Prostate gland (tissue), 2 donors: ENCODE data around the gene BUD23. TPM values are rescaled to one million over a fixed set of nuclear protein-coding genes. Genes with fewer than 3 reads are reported as not detected.

Source experiments
- DNase-seq: peaks from one replicate; pipeline ENCODE4 v3.0.0-alpha.2; 2019; ENCODE audit warnings: low spot score
- H3K27ac ChIP-seq, 2 donors: fragments of 200-600 bp; sonication (generic); 2 replicates each; pipeline ENCODE4 v1.5.1; 2017 to 2019
- H3K27me3 ChIP-seq: fragments of 200-600 bp; sonication (generic); replicated peaks from 2 replicates; pipeline ENCODE4 v1.5.1; 2019; ENCODE audit not compliant: insufficient read depth
- H3K36me3 ChIP-seq, 2 donors: fragments of 200-600 bp; sonication (generic); 1 replicate in 1 of 2; 2 replicates in 1 of 2; pipeline versions ENCODE4 v1.5.1 to v1.8.1; 2017 to 2019
- H3K4me1 ChIP-seq: fragments of 200-600 bp; sonication (generic); replicated peaks from 2 replicates; pipeline ENCODE4 v1.5.1; 2019
- H3K4me3 ChIP-seq, 2 donors: fragments of 200-600 bp; sonication (generic); 2 replicates each; pipeline ENCODE4 v1.5.1; 2017 to 2019
- H3K9me3 ChIP-seq: fragments of 200-600 bp; sonication (generic); 2 replicates; pipeline ENCODE4 v1.5.1; 2017
- POLR2A ChIP-seq: fragments of 450-650 bp; IDR thresholded peaks from one replicate; pipeline ENCODE4 v1.6.1; 2016; ENCODE audit warnings: antibody characterized with exemption, mild to moderate bottlenecking
- POLR2AphosphoS5 ChIP-seq: sonication (generic); formaldehyde crosslinking; IDR thresholded peaks from one replicate; pipeline ENCODE4 v1.6.1; 2017; ENCODE audit warnings: antibody characterized with exemption
- WGBS: methylation state at CpG from one replicate; pipeline ENCODE4 v1.1.5; 2018; 5-methylcytosine and 5-hydroxymethylcytosine counted together
- intact Hi-C: fragments of 100-400 bp; cut with DNase I; formaldehyde crosslinking; loops from one replicate; pipeline ENCODE4 v1.14.2; 2022
- total RNA-seq, 2 donors: library from RNA; depleted of rRNA; stranded (reverse); fragments of >200 nt; gene quantifications; one replicate each; pipeline ENCODE4 v1.1.0, GENCODE V29; 2016
- TF ChIP-seq, protein P1 (sequence below), 4 experiments: fragments of 200-600 bp in 2 of 4; fragments of 450-650 bp in 2 of 4; sonication (generic) in 2 of 4; IDR thresholded peaks; 1 replicate in 3 of 4; 2 replicates in 1 of 4; pipeline ENCODE4 v1.5.1; 2016 to 2019; ENCODE audit warnings: antibody characterized with exemption in 4 of 4, mild to moderate bottlenecking in 2 of 4, moderate library complexity in 2 of 4

The BUD23 gene
- total RNA-seq, 2 donors from 2014 or later = 72.3 to 196 TPM

DNA sequence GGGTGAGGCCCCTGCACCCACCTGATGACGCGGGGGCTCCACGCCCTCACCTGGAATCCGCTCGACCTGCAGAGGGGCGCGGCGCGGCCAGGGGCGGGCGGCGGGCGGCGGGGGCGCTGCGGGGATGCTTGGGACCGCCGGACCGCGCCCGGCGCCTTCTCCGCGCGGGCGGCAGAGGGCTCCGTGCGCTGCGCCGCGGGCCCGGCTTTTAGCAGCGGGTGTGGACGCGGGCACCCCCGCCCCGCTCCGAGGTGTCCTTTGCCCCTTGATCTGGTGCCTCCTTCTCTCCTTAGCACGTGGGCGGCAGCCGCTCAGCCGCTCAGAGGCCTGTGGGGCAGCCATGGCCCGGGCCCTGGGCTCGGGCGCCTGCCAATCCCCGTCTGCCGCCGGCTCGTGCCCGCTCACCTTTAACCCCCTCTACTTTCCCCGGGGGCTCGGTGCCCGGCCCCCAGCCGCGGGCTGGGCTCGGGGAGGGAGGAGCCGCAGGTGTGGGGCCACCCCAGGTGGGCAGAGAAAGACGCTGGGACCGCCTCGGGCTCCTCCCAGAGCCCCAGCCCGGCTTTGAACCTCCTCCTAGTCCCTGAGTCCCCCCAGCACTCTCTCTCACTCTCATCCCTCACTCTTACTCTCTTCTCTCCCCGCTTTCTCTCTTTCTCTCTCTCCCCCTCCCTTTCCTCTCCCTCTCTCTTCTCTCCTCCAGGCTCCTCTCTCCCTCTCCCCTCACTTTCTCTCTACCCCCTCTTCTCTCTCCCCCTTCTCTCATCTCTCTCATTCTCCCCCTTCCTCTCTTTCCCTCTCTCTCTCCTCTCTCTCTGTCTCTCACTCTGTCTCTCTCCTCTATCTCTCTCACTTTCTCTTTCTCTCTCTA is 35.4 kb upstream of the BUD23 start:
- no peaks in the 10 kb centered on the region for H3K36me3 ChIP-seq
- intact Hi-C loops = no loop called here
- no peaks in the 10 kb centered on the region for H3K4me1 ChIP-seq
- no peaks in the 10 kb centered on the region for H3K9me3 ChIP-seq
- no peak for DNase-seq
- peak overlapping the region; percentile 17 to 31 for H3K4me3 ChIP-seq
- WGBS = 3% methylated on average over 28 of the region's 62 CpGs
- no peak for TF ChIP-seq POLR2AphosphoS5
- TF ChIP-seq, protein P1, sequence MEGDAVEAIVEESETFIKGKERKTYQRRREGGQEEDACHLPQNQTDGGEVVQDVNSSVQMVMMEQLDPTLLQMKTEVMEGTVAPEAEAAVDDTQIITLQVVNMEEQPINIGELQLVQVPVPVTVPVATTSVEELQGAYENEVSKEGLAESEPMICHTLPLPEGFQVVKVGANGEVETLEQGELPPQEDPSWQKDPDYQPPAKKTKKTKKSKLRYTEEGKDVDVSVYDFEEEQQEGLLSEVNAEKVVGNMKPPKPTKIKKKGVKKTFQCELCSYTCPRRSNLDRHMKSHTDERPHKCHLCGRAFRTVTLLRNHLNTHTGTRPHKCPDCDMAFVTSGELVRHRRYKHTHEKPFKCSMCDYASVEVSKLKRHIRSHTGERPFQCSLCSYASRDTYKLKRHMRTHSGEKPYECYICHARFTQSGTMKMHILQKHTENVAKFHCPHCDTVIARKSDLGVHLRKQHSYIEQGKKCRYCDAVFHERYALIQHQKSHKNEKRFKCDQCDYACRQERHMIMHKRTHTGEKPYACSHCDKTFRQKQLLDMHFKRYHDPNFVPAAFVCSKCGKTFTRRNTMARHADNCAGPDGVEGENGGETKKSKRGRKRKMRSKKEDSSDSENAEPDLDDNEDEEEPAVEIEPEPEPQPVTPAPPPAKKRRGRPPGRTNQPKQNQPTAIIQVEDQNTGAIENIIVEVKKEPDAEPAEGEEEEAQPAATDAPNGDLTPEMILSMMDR (IDR thresholded peaks at IDR 0.05) = no peak
- no peak for TF ChIP-seq POLR2A
- H3K27me3 ChIP-seq = peaks cover 3% of the 10 kb centered on the region
- no peak overlapping the region for H3K27ac ChIP-seq

DNA sequence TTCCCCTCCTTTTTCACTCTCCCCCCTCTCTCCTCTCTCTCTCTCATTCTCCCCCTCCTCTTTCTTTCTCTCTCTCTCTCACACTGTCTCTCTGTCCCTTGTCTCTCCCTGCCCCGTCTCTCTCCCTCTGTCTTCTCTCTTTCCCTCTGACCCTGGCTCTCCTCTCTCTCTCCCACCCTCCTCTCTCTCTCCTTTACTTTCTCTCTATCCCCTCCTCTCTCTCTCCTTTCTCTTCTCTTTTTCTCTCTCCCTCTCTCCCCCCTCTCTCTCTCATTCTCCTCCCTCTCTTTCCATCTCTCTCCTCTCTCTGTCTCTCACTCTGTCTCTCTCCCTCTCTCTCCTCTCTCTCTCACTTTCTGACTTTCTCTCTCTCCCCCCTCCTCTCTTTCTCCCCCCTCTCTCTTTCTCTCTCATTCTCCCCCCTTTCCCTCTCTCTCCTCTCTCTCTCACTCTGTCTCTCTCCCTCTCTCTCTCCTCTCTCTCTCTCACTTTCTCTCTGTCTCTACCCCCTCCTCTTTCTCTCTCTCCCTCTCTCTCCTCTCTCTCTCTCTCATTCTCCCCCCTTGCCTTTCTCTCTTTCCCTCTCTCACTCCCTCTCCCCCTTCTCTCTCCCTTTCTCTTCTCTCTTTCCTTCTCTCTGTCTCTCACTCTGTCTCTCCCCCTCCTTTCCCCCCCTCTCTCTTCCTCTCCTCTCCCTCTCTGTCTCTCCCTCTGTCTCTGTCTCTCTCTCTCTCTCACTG is 34.6 kb upstream of the BUD23 start:
- TF ChIP-seq, protein P1 (IDR thresholded peaks at IDR 0.05) = no peak
- no peak for TF ChIP-seq POLR2AphosphoS5
- no peak for TF ChIP-seq POLR2A

DNA sequence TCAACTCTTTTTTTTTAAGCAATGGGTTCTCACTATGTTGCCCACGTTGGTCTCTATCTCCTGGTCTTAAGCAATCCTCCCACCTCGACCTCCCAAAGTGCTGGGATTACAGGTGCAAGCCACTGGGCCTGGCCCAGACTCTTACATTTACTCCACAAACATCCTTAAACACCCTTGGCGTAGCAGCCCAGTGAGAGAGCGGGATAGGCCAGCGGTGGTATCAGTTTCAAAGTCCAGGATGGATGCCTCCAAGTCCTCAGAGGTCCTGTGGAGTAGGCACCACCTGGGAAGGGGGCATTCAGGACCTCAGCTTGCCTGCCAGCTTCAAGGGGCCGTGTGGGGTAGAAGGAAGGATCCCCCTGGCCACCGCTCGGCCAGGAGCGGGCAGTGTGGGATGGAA is 33.8 kb upstream of the BUD23 start:
- Histone ChIP-seq H3K27ac (no peak overlapping the region), H3K27me3 (peaks cover 3% of the 10 kb centered on the region), H3K36me3 (no peaks in the 10 kb centered on the region), H3K9me3 (no peaks in the 10 kb centered on the region), H3K4me3 (no peak overlapping the region), H3K4me1 (no peaks in the 10 kb centered on the region)
- TF ChIP-seq POLR2A (no peak), POLR2AphosphoS5 (no peak)
- TF ChIP-seq, protein P1 (IDR thresholded peaks at IDR 0.05) = no peak
- no peak for DNase-seq
- intact Hi-C loops = no loop called here
- 58% methylated on average over 9 of the region's 9 CpGs for WGBS

More for the DNA sequence above, 34.6 kb upstream of the BUD23 start:
- Histone ChIP-seq H3K4me3 (no peak overlapping the region), H3K27me3 (peaks cover 3% of the 10 kb centered on the region), H3K36me3 (no peaks in the 10 kb centered on the region), H3K9me3 (no peaks in the 10 kb centered on the region), H3K4me1 (no peaks in the 10 kb centered on the region), H3K27ac (no peak overlapping the region)
- WGBS = 30% methylated on average over 1 of the region's 1 CpG
- intact Hi-C loops = no loop called here
- DNase-seq = no peak

DNA sequence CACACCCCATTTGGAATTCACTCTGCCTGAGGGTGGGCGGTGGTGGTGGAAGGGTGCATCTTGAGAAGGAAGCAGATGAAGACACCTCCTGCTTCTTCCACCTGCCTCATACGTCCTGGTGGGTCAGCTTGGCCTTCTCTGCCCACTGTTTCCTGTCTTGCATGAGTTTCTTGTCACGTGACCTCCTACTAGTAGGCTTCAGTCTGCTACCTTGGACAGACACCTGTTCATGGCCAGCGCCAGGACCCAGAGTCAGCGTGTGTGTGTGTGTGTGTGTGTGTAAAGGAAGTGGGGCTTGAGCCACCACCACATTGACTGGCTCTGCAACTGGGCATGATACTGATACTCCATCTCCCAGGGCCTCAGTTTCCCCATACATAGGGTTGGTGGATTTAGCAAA is 32.9 kb upstream of the BUD23 start:
- Histone ChIP-seq H3K4me3 (no peak overlapping the region), H3K4me1 (no peaks in the 10 kb centered on the region), H3K27me3 (peaks cover 3% of the 10 kb centered on the region), H3K27ac (no peak overlapping the region), H3K36me3 (no peaks in the 10 kb centered on the region), H3K9me3 (no peaks in the 10 kb centered on the region)
- WGBS = 69% methylated on average over 5 of the region's 5 CpGs
- intact Hi-C loops = no loop called here
- no peak for DNase-seq
- TF ChIP-seq POLR2AphosphoS5 = no peak
- TF ChIP-seq, protein P1 (IDR thresholded peaks at IDR 0.05) = no peak
- TF ChIP-seq POLR2A = no peak
